GM23248 (cell line): ENCODE results near the gene LMX1A. TPM values are rescaled to one million over a fixed set of nuclear protein-coding genes. Genes with fewer than 3 reads are reported as not detected.

Experiments
- DNase-seq: peaks from one replicate; pipeline ENCODE4 v3.0.0-alpha.2; 2015
- H2AFZ ChIP-seq: fragments of 200-600 bp; sonication (generic); 2 replicates; pipeline ENCODE4 v1.6.1; 2016; ENCODE audit warnings: antibody characterized with exemption
- H3F3A ChIP-seq: fragments of 200-600 bp; sonication (generic); 2 replicates; pipeline ENCODE4 v1.6.1; 2016; ENCODE audit warnings: mild to moderate bottlenecking, antibody characterized with exemption, mixed run types; ENCODE audit not compliant: insufficient read depth
- H3K27ac ChIP-seq: fragments of 200-600 bp; sonication (generic); 2 replicates; pipeline ENCODE4 v1.5.1; 2016; ENCODE audit warnings: mild to moderate bottlenecking
- H3K27me3 ChIP-seq: fragments of 200-600 bp; sonication (generic); replicated peaks from 2 replicates; pipeline ENCODE4 v1.6.1; 2016; ENCODE audit warnings: mild to moderate bottlenecking; ENCODE audit not compliant: insufficient read depth
- H3K36me3 ChIP-seq: fragments of 200-600 bp; sonication (generic); 2 replicates; pipeline ENCODE4 v1.6.1; 2016; ENCODE audit warnings: low read depth, mild to moderate bottlenecking
- H3K4me1 ChIP-seq: fragments of 200-600 bp; sonication (generic); 2 replicates; pipeline ENCODE4 v1.6.1; 2016; ENCODE audit warnings: mild to moderate bottlenecking; ENCODE audit not compliant: insufficient read depth
- H3K4me2 ChIP-seq: fragments of 200-600 bp; sonication (generic); one replicate; pipeline ENCODE4 v1.6.1; 2016; ENCODE audit warnings: mild to moderate bottlenecking; ENCODE audit not compliant: unreplicated experiment
- H3K4me3 ChIP-seq: fragments of 200-600 bp; sonication (generic); 2 replicates; pipeline ENCODE4 v1.5.1; 2016; ENCODE audit warnings: mild to moderate bottlenecking
- H3K79me2 ChIP-seq: fragments of 200-600 bp; sonication (generic); 2 replicates; pipeline ENCODE4 v1.6.1; 2016; ENCODE audit warnings: mild to moderate bottlenecking; ENCODE audit not compliant: insufficient read depth
- H3K9ac ChIP-seq: fragments of 200-600 bp; sonication (generic); 2 replicates; pipeline ENCODE4 v1.6.1; 2016; ENCODE audit warnings: mild to moderate bottlenecking
- H3K9me2 ChIP-seq: fragments of 200-600 bp; sonication (generic); 2 replicates; pipeline ENCODE4 v1.6.1; 2016; ENCODE audit warnings: mixed run types, mild to moderate bottlenecking, moderate library complexity; ENCODE audit not compliant: insufficient read depth
- H3K9me3 ChIP-seq: fragments of 200-600 bp; sonication (generic); one replicate; pipeline ENCODE4 v1.6.1; 2017; ENCODE audit warnings: low read depth
- H4K20me1 ChIP-seq: fragments of 200-600 bp; sonication (generic); 2 replicates; pipeline ENCODE4 v1.6.0; 2016; ENCODE audit not compliant: insufficient read depth
- EZH2 ChIP-seq: fragments of 200-600 bp; sonication (generic); IDR thresholded peaks from 2 replicates; pipeline ENCODE4 v1.6.1; 2018; ENCODE audit warnings: antibody characterized with exemption, mild to moderate bottlenecking; ENCODE audit not compliant: insufficient read depth, poor library complexity, severe bottlenecking
- EZH2phosphoT487 ChIP-seq: fragments of 200-600 bp; sonication (generic); IDR thresholded peaks from 2 replicates; pipeline ENCODE4 v1.6.1; 2018; ENCODE audit warnings: antibody characterized with exemption, moderate library complexity, mild to moderate bottlenecking, low read depth; ENCODE audit not compliant: insufficient read depth
- WGBS, 2 experiments: methylation state at CpG; one replicate each; pipeline ENCODE4 v1.1.6; 2015 to 2017; ENCODE audit warnings: low lambda C conversion rate in 2 of 2, low coverage in 1 of 2; ENCODE audit errors: missing lambda C conversion rate in 2 of 2; 5-methylcytosine and 5-hydroxymethylcytosine counted together
- in situ Hi-C: fragments of 300-500 bp; cut with MboI; formaldehyde crosslinking; loops from 2 replicates; pipeline ENCODE4 v1.15.0; 2020
- polyA plus RNA-seq: library from polyadenylated mRNA; unstranded; fragments of >200 nt; fragmentation: Nextera tagmentation; extraction: Ambion mirVana; gene quantifications from 2 replicates; pipeline ENCODE4 v1.2.1, GENCODE V29; 2016
- total RNA-seq: library from RNA; depleted of rRNA; stranded (reverse); fragments of >200 nt; shearing (Covaris generic); gene quantifications from 2 replicates; pipeline ENCODE4 v1.2.3, GENCODE V29; 2014

The LMX1A gene
- total and polyA plus RNA-seq, 2 experiments from 2014 or later = not detected

GRCh38 chr1:165315481-165315880 is 41.0 kb downstream of the LMX1A start:
- Histone ChIP-seq H3K27ac (no peak overlapping the region), H3K9me3 (no peaks in the 10 kb centered on the region), H3K9me2 (no peaks in the 10 kb centered on the region), H3K79me2 (no peaks in the 10 kb centered on the region), H2AFZ (no peak overlapping the region), H3K4me1 (no peaks in the 10 kb centered on the region), H3F3A (no peaks in the 10 kb centered on the region), H3K4me3 (no peak overlapping the region), H3K4me2 (no peak overlapping the region), H4K20me1 (no peaks in the 10 kb centered on the region), H3K27me3 (peaks cover 11% of the 10 kb centered on the region), H3K9ac (no peak overlapping the region), H3K36me3 (no peaks in the 10 kb centered on the region)
- no peak for TF ChIP-seq EZH2
- TF ChIP-seq EZH2phosphoT487 = no peak
- WGBS, 2 experiments = 14 to 27% methylated on average over 3 of the region's 3 CpGs
- in situ Hi-C loops = no loop called here
- no peak for DNase-seq

- no peaks in the 10 kb centered on the region for H3K9me2 ChIP-seq
- no peak for DNase-seq
- in situ Hi-C loops = no loop called here
- H3F3A ChIP-seq = no peaks in the 10 kb centered on the region
- no peak overlapping the region for H3K27ac ChIP-seq
- WGBS, 2 experiments = 4 to 13% methylated on average over 4 of the region's 4 CpGs
- H3K79me2 ChIP-seq = no peaks in the 10 kb centered on the region
- H3K27me3 ChIP-seq = peaks cover 6% of the 10 kb centered on the region
- H4K20me1 ChIP-seq = no peaks in the 10 kb centered on the region
- H2AFZ ChIP-seq = no peak overlapping the region
- H3K4me2 ChIP-seq = no peak overlapping the region
- no peaks in the 10 kb centered on the region for H3K4me1 ChIP-seq
- H3K9ac ChIP-seq = no peak overlapping the region
- no peak for TF ChIP-seq EZH2phosphoT487
- TF ChIP-seq EZH2 = no peak
- H3K4me3 ChIP-seq = no peak overlapping the region
- H3K9me3 ChIP-seq = no peaks in the 10 kb centered on the region
- no peaks in the 10 kb centered on the region for H3K36me3 ChIP-seq
Observed at GRCh38 chr1:165313903-165314302, 42.6 kb downstream of the LMX1A start.

GRCh38 chr1:165312591-165312990 is 43.9 kb downstream of the LMX1A start:
- Histone ChIP-seq H3K9me3 (no peaks in the 10 kb centered on the region), H3K79me2 (no peaks in the 10 kb centered on the region), H4K20me1 (no peaks in the 10 kb centered on the region), H3K36me3 (no peaks in the 10 kb centered on the region), H3K9ac (no peak overlapping the region), H3K9me2 (no peaks in the 10 kb centered on the region), H3K4me2 (no peak overlapping the region), H3K27ac (no peak overlapping the region), H3K27me3 (peaks cover under 1% of the 10 kb centered on the region), H3K4me3 (no peak overlapping the region), H3K4me1 (no peaks in the 10 kb centered on the region), H2AFZ (no peak overlapping the region), H3F3A (no peaks in the 10 kb centered on the region)
- TF ChIP-seq EZH2phosphoT487 (no peak), EZH2 (no peak)
- no peak for DNase-seq
- in situ Hi-C loops = no loop called here
- 27 to 40% methylated on average over 1 to 2 of the region's 2 CpGs for WGBS, 2 experiments

- Histone ChIP-seq H3K27ac (no peak overlapping the region), H3F3A (no peaks in the 10 kb centered on the region), H3K9me3 (no peaks in the 10 kb centered on the region), H2AFZ (no peak overlapping the region), H3K4me2 (no peak overlapping the region), H3K79me2 (no peaks in the 10 kb centered on the region), H3K9me2 (no peaks in the 10 kb centered on the region), H3K4me3 (no peak overlapping the region), H4K20me1 (no peaks in the 10 kb centered on the region), H3K36me3 (no peaks in the 10 kb centered on the region), H3K4me1 (no peaks in the 10 kb centered on the region), H3K27me3 (no peaks in the 10 kb centered on the region; the same call in none of the 2 replicates), H3K9ac (no peak overlapping the region)
- 57 to 60% methylated on average over 6 of the region's 6 CpGs for WGBS, 2 experiments
- no peak for DNase-seq
- in situ Hi-C loops = no loop called here
- no peak for TF ChIP-seq EZH2phosphoT487
- no peak for TF ChIP-seq EZH2
Observed at GRCh38 chr1:165306543-165307434, 49.7 kb downstream of the LMX1A start.
